Stimulated activated CD8-positive, alpha-beta memory T cell treated with anti-CD3 and anti-CD28 coated beads, Interleukin-7, amount 100 ng/mL, for 48 hours (primary cell): ENCODE measurements around the gene PIK3CD.
A peak's percentile ranks its signal among the peaks of the same experiment; 100 is the strongest.

Source experiments
- DNase-seq, 2 donors: peaks; one replicate each; pipeline ENCODE4 v3.0.0-alpha.2; 2020; ENCODE audit warnings: low read depth in 1 of 2; ENCODE audit errors: extremely low read depth in 1 of 2

Gene PIK3CD

GRCh38 chr1:9716404-9717192 is 65.1 kb downstream of the PIK3CD start:
- peak in 1 of 2 donors; percentile 18 for DNase-seq

GRCh38 chr1:9717193-9718005 is 65.9 kb downstream of the PIK3CD start:
- peak; percentile 81 to 88 for DNase-seq

GRCh38 chr1:9718006-9718680 is 66.6 kb downstream of the PIK3CD start:
- no peak for DNase-seq

GRCh38 chr1:9719978-9720722 is 68.6 kb downstream of the PIK3CD start:
- no peak for DNase-seq

- DNase-seq, result no peak
Observed at GRCh38 chr1:9720785-9721605, 69.5 kb downstream of the PIK3CD start.

GRCh38 chr1:9721606-9722377 is 70.3 kb downstream of the PIK3CD start:
- peak in 1 of 2 donors; percentile 60 for DNase-seq

GRCh38 chr1:9722378-9722749 is 70.8 kb downstream of the PIK3CD start:
- DNase-seq, result no peak

- no peak for DNase-seq
Observed at GRCh38 chr1:9723068-9723805, 71.7 kb downstream of the PIK3CD start.

GRCh38 chr1:9723926-9724325 is 72.4 kb downstream of the PIK3CD start:
- no peak for DNase-seq

- DNase-seq, result peak in 1 of 2 donors; percentile 36
Observed at GRCh38 chr1:9724706-9725476, 73.4 kb downstream of the PIK3CD start.

- no peak for DNase-seq
Observed at GRCh38 chr1:9726406-9726805, 74.9 kb downstream of the PIK3CD start.

- DNase-seq, result no peak
Observed at GRCh38 chr1:9726905-9727595, 75.5 kb downstream of the PIK3CD start.

- peak in 1 of 2 donors; percentile 81 for DNase-seq
Observed at GRCh38 chr1:9728451-9729295, 77.1 kb downstream of the PIK3CD start.

GRCh38 chr1:9729523-9729922 is 78.0 kb downstream of the PIK3CD start:
- no peak for DNase-seq

GRCh38 chr1:9730096-9730901 is 78.8 kb downstream of the PIK3CD start:
- DNase-seq, result no peak
